HG03342 (cell line): ENCODE results near the gene CAPN8.

Experiments used
- ATAC-seq: cut with Tn5 transposase; IDR thresholded peaks from one replicate; pipeline ENCODE4 v1.9.1; 2021; ENCODE audit warnings: mild to moderate bottlenecking, moderate library complexity; ENCODE audit not compliant: unreplicated experiment

The CAPN8 gene

GRCh38 chr1:223657978-223658377, 7.5 kb downstream of the CAPN8 start:
- no peak for ATAC-seq

- ATAC-seq: no peak
Observed at GRCh38 chr1:223654083-223654482, 11.4 kb downstream of the CAPN8 start.

GRCh38 chr1:223653431-223653830, 12.1 kb downstream of the CAPN8 start:
- ATAC-seq: no peak

DNA sequence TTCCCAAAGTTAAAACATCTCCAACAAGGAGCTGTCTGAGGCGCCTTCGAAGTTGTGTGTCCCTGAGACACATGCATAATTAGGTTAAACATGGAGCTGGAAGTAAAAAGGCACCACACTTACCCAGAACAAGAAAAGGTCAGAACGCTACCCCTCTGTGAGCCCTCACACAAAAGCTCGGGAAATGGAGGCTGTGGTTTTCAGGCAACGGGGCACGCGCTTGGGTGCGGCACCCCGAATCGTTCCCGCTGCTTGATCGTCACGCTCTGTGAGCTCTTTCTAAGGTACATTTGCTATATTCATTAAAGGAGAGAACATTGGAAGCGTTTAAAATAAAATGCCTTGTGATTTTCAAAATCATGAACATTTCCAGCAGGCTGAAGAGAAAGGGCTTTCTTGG, 12.5 kb downstream of the CAPN8 start:
- ATAC-seq: no peak

GRCh38 chr1:223652436-223652941, 13.0 kb downstream of the CAPN8 start:
- no peak for ATAC-seq

GRCh38 chr1:223651291-223651991, 14.1 kb downstream of the CAPN8 start:
- no peak for ATAC-seq

GRCh38 chr1:223650465-223650864, 15.0 kb downstream of the CAPN8 start:
- ATAC-seq: no peak

DNA sequence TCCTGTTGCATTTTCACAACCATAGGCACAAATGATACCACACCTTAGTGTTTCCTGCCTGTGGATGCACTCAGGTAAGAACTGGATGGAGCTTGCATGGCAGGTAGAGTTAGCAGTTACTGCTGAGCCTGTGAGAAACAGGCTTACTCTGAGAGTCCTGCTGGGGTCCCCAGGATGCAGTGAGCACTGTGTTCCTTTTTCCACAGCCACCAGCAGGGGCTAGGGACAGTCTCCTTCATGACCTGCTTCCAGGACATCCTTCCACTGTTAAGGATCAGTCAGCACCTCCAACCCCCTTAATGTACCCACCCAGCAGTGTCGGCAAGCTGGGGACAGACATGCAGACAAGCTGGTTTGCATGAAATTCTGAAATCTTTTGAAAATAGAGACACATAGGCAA, 16.3 kb downstream of the CAPN8 start:
- no peak for ATAC-seq

DNA sequence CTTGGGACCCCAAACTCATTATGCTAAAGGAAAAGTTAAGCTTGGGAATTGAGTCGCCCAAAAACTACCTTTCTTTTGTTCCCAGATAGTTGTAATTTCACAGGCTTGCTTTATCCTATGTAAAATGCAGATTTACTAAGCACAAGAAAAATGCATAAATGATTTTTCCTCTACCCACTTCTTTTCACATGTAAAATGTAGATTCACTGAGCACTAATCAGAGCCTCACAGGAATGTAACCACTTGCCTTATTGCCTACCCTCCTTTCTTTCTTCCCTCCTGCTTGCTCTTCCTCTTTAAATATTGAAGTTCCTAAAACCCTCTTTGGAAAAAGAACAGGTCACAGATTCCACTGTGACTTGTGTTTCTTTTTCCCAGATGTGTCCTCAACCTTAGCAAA, 18.3 kb downstream of the CAPN8 start:
- no peak for ATAC-seq

DNA sequence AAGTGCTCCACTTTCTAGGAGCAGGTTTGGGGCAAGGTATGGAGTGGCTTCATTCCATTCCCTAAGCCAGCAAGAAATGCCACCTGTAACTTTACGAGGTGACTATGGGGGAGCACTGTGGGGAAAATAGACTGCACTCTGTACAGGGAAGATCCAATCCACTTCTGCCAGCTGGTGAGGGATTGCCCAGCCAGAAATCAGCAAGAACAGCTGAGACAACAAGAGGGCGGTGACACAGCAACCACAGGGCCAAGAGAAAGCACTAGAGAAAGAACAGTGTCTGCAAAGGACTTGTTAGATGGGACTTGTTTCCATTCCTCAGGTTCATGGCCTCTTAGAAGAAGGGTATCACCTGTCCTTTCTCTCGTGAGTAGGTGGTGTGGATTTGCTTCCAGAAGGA, 19.6 kb downstream of the CAPN8 start:
- no peak for ATAC-seq

- ATAC-seq: no peak
Observed at GRCh38 chr1:223642237-223642636, 23.3 kb downstream of the CAPN8 start.

DNA sequence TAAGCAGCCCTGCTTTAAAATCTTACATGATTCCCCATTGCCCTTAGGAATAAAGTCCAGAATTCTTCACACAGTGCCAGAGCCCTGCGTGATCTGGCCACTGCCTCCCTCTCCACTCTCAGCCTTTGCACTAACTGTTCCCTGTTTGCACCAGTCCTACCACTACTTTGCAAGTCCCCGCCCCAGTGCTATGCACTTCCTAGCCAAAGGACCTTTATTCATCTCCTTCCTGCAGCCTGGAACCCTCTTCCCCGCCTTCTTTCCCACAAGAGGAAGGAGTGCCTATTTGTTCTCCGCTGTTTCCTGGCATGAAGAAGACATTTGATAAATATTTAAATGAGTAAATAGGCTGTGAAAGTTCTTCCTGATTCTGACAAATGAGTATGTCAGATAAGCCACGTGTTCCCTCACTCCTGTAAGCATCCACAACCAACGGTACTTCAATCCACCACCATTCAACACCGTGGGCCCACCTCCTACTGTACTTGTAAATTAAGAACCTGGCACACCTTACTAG, 23.9 kb downstream of the CAPN8 start:
- no peak for ATAC-seq

DNA sequence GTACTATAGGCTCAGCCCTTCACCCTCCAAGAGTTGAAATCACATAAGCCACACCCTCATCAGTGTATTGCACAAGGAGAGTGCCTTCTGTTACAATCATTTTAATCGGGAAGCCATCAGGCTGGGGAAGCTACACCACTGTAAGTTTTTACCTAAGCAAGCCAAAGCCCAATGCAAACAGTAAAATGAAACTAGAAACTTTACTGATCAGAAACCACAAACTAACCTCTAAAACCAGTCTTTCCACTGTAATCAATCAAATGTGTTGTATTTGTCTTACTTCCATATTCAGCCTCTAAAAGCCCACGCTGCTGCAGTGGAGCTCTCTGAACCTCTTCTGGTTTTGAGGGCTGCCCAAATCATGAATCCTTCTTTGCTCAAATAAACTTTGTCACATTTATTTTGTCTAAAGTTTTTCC, 26.2 kb downstream of the CAPN8 start:
- ATAC-seq: no peak

DNA sequence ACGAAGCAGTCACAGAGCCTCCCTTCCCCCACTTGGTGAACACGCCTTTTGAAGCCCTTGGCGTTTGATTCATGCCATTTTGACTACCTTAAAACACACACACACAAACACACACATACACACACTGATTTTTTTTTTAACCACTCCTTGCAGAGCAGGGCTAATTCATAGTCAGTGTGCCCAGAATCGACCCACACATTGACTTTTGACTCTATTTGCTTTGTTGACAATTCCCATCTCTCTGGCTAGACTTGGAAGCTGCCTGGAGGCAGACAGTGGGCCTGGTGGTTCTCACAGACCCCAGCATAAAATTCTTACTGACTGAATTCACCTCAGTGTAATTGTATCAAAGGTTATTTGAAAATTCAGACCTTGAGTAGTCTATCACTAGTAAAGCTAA, 30.3 kb downstream of the CAPN8 start:
- ATAC-seq: no peak

DNA sequence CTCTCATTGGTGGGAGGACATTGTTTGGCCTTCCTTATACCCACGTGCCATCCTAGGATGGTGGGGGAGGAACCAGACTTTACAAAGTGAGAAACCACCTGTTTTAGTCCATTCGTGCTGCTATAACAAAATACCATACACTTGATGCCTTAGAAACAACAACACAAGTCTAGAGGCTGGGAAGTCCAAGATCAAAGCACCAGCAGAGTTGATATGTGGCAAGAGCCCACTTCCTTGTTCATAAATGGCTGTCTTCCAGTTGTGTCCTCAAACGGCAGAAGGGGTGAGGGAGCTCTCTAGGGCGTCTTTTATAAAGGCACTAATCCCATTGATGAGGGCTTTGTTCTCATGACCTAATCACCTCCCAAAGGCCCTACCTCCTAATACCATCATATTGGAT, 31.1 kb downstream of the CAPN8 start:
- no peak for ATAC-seq

GRCh38 chr1:223631956-223632355, 33.5 kb downstream of the CAPN8 start:
- no peak for ATAC-seq

- no peak for ATAC-seq
Observed at GRCh38 chr1:223631473-223631872, 34.0 kb downstream of the CAPN8 start.

GRCh38 chr1:223629126-223629457, 36.4 kb downstream of the CAPN8 start:
- no peak for ATAC-seq

DNA sequence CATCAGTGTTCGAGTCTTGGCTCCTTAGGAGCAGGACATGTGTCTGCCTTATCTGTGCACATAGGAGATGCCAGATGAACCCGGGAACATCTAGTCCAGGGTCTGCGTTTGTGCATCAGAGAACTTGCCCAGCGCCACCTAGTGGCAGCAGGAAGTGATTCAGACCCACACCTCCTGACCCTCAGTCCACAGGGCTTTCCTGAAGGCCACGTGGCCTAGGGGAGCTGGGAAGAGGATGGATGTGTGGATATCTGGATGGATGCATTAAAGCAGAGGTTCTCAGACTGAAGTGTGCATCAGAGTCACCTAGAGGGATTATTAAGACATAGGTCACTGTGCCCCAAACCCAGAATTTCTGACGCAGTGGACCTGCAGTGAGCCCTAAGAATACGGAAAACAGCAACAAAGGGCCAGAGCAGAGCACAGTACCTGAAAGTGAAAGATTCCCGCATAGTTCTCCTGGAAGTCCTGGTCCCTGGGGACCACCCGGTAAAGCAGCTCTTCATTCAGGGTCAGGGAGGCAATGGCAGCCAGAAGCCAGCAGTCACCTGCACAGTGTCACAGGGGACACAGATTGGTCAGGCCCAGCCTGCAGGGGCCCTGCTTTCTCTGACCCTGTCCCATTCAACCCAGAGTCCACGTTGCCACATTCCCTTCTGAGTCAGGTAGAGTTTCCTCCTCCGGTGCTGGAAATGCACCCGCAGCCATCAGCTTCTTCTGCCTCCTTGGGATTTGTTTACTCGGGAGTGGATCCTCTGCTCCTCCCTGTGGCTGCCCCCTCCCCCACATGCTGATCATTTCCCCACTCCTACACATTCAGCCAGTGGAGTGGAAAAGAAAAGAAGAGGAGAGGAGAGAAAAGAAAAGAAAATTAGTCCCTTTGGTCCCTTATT, 37.0 kb downstream of the CAPN8 start:
- ATAC-seq: peak; percentile 69

DNA sequence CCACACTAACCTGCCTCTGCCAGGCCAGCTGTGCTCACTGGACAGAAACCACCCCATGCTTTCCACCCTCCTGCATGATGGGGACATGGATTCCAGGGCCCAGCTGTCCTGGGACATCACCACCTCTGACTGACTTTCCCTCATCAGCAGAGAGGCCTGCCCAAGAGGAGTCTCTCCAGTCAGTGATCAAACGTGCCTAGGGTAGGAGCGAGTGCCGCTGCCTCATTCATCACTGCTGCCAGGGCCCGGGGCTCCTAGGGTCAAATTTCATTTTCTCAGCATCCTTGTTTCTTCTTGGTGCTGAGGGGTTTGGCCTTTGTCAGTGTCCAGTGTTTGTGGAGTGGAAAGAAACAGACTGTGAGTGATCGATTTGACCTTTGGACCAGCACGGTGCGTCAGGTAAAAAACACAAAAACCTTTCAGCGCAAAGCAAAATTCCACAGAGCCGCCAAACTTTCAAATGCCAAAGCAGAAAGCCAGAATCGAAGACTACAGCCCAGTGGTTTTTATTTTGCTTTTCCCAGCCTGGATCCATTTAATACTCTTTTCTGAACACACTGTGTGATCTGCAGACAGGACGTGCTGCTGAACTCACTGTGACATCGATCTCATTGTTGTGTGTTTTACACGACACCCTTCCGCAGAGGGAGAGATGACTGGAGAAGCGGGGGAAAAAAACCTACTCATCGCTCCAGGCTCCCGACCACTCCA, 43.2 kb downstream of the CAPN8 start:
- ATAC-seq: no peak

DNA sequence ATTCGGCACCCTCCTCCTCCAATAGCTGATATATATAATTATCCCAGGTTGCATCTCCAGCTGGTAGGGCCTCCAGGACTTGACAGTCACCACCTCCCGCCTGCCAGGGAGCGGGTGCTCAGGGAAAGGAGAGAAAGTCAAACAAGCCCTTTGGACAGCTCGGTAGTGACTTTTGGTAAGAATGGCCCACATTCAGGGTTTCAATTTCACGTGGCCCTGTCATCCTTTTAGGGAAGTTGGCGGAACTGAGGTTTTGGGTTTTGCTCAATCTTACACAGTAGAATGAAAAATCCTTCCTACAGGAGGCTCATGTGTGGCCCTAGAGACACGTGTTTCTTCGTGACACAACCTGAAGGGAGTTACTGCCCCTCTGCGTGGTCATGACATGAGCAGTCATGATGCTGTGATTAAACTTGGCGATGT, 44.2 kb downstream of the CAPN8 start:
- peak; percentile 94 for ATAC-seq
